ENCODE results near the gene SPATA13. TPM values are rescaled to one million over a fixed set of nuclear protein-coding genes. Genes with fewer than 3 reads are reported as not detected.

SPATA13 gene
- total and polyA plus RNA-seq, 3 experiments from 2014 or later = 60.7 to 97.8 (median 65.1) TPM

DNA sequence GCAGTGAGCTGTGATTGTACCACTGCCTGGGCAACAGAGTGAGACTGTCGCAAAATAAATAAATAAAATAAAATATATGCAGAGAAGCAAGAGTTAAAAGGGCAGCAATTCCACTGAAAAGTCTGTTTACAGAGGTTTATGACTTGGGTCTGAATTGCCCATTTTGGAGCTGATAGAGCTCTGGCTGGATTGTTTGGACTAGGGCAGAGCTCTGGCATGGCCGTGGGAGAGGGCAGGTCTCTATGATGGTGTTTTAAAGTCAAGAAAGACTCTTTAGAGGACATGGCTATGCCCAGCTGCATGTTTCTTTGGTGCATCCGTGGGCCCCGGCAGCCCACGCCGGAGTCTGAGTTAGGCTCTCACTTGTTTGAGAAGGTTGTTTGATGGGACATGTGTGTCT, 84.3 kb downstream of the SPATA13 start:
- peaks cover 8% of the 10 kb centered on the region for H3K4me1 ChIP-seq (ENCODE audit: insufficient read depth, low read length)
- no peak overlapping the region for H3K4me3 ChIP-seq (ENCODE audit: low read length)
- Mint-ChIP-seq H3K27ac (no peak overlapping the region), H3K36me3 (no peaks in the 10 kb centered on the region), H3K4me3 (no peak overlapping the region), H3K4me1 (peaks cover 7 to 18% (median 9%) of the 10 kb centered on the region in 3 donors), H3K27me3 (no peaks in the 10 kb centered on the region), H3K9me3 (no peaks in the 10 kb centered on the region)
- no peaks in the 10 kb centered on the region for H3K9me3 ChIP-seq (ENCODE audit: low read length)
- POLR2A ChIA-PET = no interaction called here
- no peak for DNase-seq
- H3K36me3 ChIP-seq (ENCODE audit: insufficient read depth, low read length) = no peaks in the 10 kb centered on the region
- no peaks in the 10 kb centered on the region for H3K27me3 ChIP-seq (ENCODE audit: insufficient read depth, low read length, poor library complexity, severe bottlenecking)
- CTCF ChIA-PET = interaction anchor here (1.4 kb wide), 1 partner anchor 16 kb away, joined by 9 read pairs; no protein-coding TSS in a partner anchor
- H3K27ac ChIP-seq (ENCODE audit: low read depth, low read length) = no peak overlapping the region

DNA sequence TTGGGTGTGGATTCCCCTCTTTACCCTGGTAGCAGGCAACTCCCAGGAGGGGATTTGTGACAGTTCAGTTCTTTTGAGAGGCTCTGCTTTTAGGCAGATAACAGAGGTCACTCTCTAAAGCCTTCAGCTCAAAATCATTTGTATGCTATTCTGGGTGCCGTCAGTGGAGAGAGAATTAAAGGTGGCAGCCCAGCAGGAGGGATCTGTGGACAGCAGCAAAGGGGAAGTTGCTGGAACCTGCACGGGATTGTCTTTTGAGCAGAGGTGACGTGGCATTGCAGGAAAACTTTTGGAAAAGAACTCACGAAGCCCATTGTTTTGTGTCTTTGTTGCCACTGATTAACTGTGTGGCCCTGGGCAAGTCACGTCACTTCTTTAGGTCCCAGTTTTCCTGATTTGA, 86.5 kb downstream of the SPATA13 start:
- no peaks in the 10 kb centered on the region for H3K27me3 Mint-ChIP-seq
- no peaks in the 10 kb centered on the region for H3K9me3 ChIP-seq (ENCODE audit: low read length)
- H3K4me3 Mint-ChIP-seq = peak overlapping the region in 1 of 7 donors; percentile 40
- H3K4me1 ChIP-seq (ENCODE audit: insufficient read depth, low read length) = peaks cover 24% of the 10 kb centered on the region
- no peak overlapping the region for H3K27ac ChIP-seq (ENCODE audit: low read depth, low read length)
- H3K27ac Mint-ChIP-seq = peak overlapping the region in 2 of 8 donors; percentile 17 to 27
- no peaks in the 10 kb centered on the region for H3K9me3 Mint-ChIP-seq
- no peaks in the 10 kb centered on the region for H3K27me3 ChIP-seq (ENCODE audit: insufficient read depth, low read length, poor library complexity, severe bottlenecking)
- no peak for DNase-seq
- peaks cover 0 to 7% (median 0%) of the 10 kb centered on the region in 3 donors for H3K36me3 Mint-ChIP-seq
- H3K36me3 ChIP-seq (ENCODE audit: insufficient read depth, low read length) = no peaks in the 10 kb centered on the region
- H3K4me3 ChIP-seq (ENCODE audit: low read length) = no peak overlapping the region
- ChIA-PET POLR2A (no interaction called here), CTCF (no interaction called here)
- peaks cover 24 to 35% (median 25%) of the 10 kb centered on the region in 3 donors for H3K4me1 Mint-ChIP-seq

DNA sequence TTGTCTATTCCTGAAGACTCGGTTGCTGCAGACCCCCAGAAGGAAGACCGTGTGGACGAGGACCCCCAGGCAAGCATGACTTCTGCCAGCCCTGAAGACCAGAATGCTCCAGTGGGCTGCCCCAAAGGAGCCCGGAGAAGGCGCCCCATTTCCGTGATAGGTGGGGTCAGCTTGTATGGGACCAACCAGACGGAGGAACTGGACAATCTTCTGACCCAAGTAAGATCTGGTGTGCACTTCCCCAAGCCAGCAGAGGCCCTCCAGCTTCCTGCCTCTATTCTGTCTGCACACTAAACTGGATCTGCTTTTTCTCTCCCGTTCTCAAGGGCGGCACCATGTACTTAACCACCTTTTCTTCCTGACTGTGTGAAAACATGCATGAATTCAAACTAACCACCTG, 89.1 kb downstream of the SPATA13 start:
- no peaks in the 10 kb centered on the region for H3K27me3 ChIP-seq (ENCODE audit: insufficient read depth, low read length, poor library complexity, severe bottlenecking)
- Mint-ChIP-seq H3K27me3 (no peaks in the 10 kb centered on the region), H3K36me3 (peaks cover under 1 to 27% (median 3%) of the 10 kb centered on the region in 3 donors), H3K9me3 (no peaks in the 10 kb centered on the region), H3K4me3 (peak overlapping the region in 3 of 7 donors; percentile 45 to 99 (median 93)), H3K27ac (peak overlapping the region; percentile 95 to 100 (median 98)), H3K4me1 (peaks cover 50 to 53% (median 51%) of the 10 kb centered on the region in 3 donors)
- no peak overlapping the region for H3K27ac ChIP-seq (ENCODE audit: low read depth, low read length)
- POLR2A ChIA-PET = interaction anchor here (1.1 kb wide), 1 partner anchor 21 kb away, joined by 5 read pairs; no protein-coding TSS in a partner anchor
- no peaks in the 10 kb centered on the region for H3K36me3 ChIP-seq (ENCODE audit: insufficient read depth, low read length)
- H3K4me3 ChIP-seq (ENCODE audit: low read length) = no peak overlapping the region
- CTCF ChIA-PET = interaction anchor here (0.6 to 2.6 kb wide), 6 partner anchors 15 to 61 kb away, joined by 3 to 12 read pairs (median 3); no protein-coding TSS in a partner anchor
- H3K9me3 ChIP-seq (ENCODE audit: low read length) = no peaks in the 10 kb centered on the region
- DNase-seq = no peak
- H3K4me1 ChIP-seq (ENCODE audit: insufficient read depth, low read length) = peaks cover 40% of the 10 kb centered on the region

GRCh38 chr13:24250376-24251057, 90.0 kb downstream of the SPATA13 start:
- POLR2A ChIA-PET = interaction anchor here (1.0 to 8.5 kb wide), 4 partner anchors 10 to 25 kb away, joined by 4 to 221 read pairs (median 8); no protein-coding TSS in a partner anchor

DNA sequence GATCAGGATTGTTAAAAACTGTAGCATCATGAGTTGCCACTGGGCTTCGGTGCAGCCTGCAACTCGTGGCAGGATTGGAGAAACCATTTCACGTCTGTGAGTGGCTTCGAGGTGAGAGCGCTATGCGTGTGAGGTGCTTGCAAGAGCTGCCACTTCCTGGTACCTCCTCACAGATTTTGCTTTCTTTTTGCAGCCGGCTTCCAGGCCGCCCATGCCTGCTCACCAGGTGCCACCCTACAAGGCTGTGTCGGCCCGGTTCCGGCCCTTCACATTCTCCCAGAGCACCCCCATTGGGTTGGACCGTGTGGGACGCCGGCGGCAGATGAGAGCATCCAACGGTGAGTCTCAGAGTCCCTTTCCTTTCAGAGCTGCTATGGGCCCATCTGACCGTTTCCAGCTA, 91.0 kb downstream of the SPATA13 start:
- ChIA-PET POLR2A (interaction anchor here (0.6 to 8.5 kb wide), 7 partner anchors 9 to 812 kb away, joined by 3 to 221 read pairs (median 5); no protein-coding TSS in a partner anchor), CTCF (interaction anchor here (0.7 to 2.7 kb wide), 12 partner anchors 10 to 33 kb away, joined by 3 to 22 read pairs (median 4); no protein-coding TSS in a partner anchor)
- H3K36me3 ChIP-seq (ENCODE audit: insufficient read depth, low read length) = no peaks in the 10 kb centered on the region
- H3K36me3 Mint-ChIP-seq = peaks cover 6 to 44% (median 9%) of the 10 kb centered on the region in 3 donors
- H3K27me3 Mint-ChIP-seq = no peaks in the 10 kb centered on the region
- H3K27ac ChIP-seq (ENCODE audit: low read depth, low read length) = peak overlapping the region; percentile 85
- H3K4me3 ChIP-seq (ENCODE audit: low read length) = peak overlapping the region; percentile 89
- peak; percentile 78 to 95 (median 89) for DNase-seq
- H3K4me1 ChIP-seq (ENCODE audit: insufficient read depth, low read length) = peaks cover 51% of the 10 kb centered on the region
- no peaks in the 10 kb centered on the region for H3K9me3 Mint-ChIP-seq
- no peaks in the 10 kb centered on the region for H3K9me3 ChIP-seq (ENCODE audit: low read length)
- no peaks in the 10 kb centered on the region for H3K27me3 ChIP-seq (ENCODE audit: insufficient read depth, low read length, poor library complexity, severe bottlenecking)
- H3K27ac Mint-ChIP-seq = peak overlapping the region; percentile 95 to 100 (median 98)
- peaks cover 65 to 72% (median 69%) of the 10 kb centered on the region in 3 donors for H3K4me1 Mint-ChIP-seq
- peak overlapping the region; percentile 91 to 99 (median 99) for H3K4me3 Mint-ChIP-seq

More at GRCh38 chr13:24250376-24251057, 90.0 kb downstream of the SPATA13 start:
- peak overlapping the region; percentile 89 for H3K4me3 ChIP-seq (ENCODE audit: low read length)
- no peaks in the 10 kb centered on the region for H3K9me3 Mint-ChIP-seq
- peaks cover 4 to 36% (median 6%) of the 10 kb centered on the region in 3 donors for H3K36me3 Mint-ChIP-seq
- peak overlapping the region; percentile 85 for H3K27ac ChIP-seq (ENCODE audit: low read depth, low read length)
- H3K4me1 ChIP-seq (ENCODE audit: insufficient read depth, low read length) = peaks cover 49% of the 10 kb centered on the region
- no peaks in the 10 kb centered on the region for H3K9me3 ChIP-seq (ENCODE audit: low read length)
- peaks cover 59 to 62% (median 60%) of the 10 kb centered on the region in 3 donors for H3K4me1 Mint-ChIP-seq
- H3K27ac Mint-ChIP-seq = peak overlapping the region; percentile 95 to 100 (median 98)
- H3K27me3 Mint-ChIP-seq = no peaks in the 10 kb centered on the region
- CTCF ChIA-PET = interaction anchor here (0.7 to 2.7 kb wide), 12 partner anchors 11 to 34 kb away, joined by 3 to 22 read pairs (median 6); no protein-coding TSS in a partner anchor
- no peaks in the 10 kb centered on the region for H3K36me3 ChIP-seq (ENCODE audit: insufficient read depth, low read length)
- H3K4me3 Mint-ChIP-seq = peak overlapping the region; percentile 91 to 99 (median 99)
- no peaks in the 10 kb centered on the region for H3K27me3 ChIP-seq (ENCODE audit: insufficient read depth, low read length, poor library complexity, severe bottlenecking)
- no peak for DNase-seq

DNA sequence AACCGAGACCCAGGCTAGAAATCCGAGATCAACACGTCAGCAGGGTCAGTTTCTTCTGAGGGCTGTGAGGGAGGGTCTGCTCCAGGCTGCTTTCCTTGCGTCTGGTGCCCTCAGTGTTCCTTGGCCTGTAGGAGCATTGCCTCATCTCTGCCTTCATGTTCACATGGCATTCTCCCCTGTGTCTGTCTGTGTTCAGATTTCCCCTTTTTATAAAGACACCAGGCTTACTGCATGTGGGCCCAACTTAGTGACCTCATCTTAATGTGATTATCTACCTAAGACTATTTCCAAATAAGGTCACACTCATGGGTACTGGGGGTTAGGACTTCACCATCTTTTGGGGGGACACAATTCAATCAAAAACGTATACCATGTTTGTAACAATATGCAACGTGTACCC, 91.6 kb downstream of the SPATA13 start:
- Histone ChIP-seq H3K36me3 (ENCODE audit: insufficient read depth, low read length) (no peaks in the 10 kb centered on the region), H3K27me3 (ENCODE audit: insufficient read depth, low read length, poor library complexity, severe bottlenecking) (no peaks in the 10 kb centered on the region), H3K4me3 (ENCODE audit: low read length) (peak overlapping the region; percentile 89), H3K4me1 (ENCODE audit: insufficient read depth, low read length) (peaks cover 55% of the 10 kb centered on the region), H3K27ac (ENCODE audit: low read depth, low read length) (peak overlapping the region; percentile 85), H3K9me3 (ENCODE audit: low read length) (no peaks in the 10 kb centered on the region)
- Mint-ChIP-seq H3K27ac (peak overlapping the region; percentile 95 to 100 (median 98)), H3K9me3 (no peaks in the 10 kb centered on the region), H3K4me3 (peak overlapping the region; percentile 91 to 99 (median 99)), H3K36me3 (peaks cover 6 to 50% (median 11%) of the 10 kb centered on the region in 3 donors), H3K4me1 (peaks cover 71 to 75% (median 75%) of the 10 kb centered on the region in 3 donors), H3K27me3 (no peaks in the 10 kb centered on the region)
- DNase-seq = no peak
- ChIA-PET CTCF (interaction anchor here (1.0 to 2.7 kb wide), 8 partner anchors 9 to 26 kb away, joined by 3 to 22 read pairs (median 8); no protein-coding TSS in a partner anchor), POLR2A (interaction anchor here (0.6 to 8.5 kb wide), 6 partner anchors 10 to 812 kb away, joined by 3 to 221 read pairs (median 5); no protein-coding TSS in a partner anchor)

DNA sequence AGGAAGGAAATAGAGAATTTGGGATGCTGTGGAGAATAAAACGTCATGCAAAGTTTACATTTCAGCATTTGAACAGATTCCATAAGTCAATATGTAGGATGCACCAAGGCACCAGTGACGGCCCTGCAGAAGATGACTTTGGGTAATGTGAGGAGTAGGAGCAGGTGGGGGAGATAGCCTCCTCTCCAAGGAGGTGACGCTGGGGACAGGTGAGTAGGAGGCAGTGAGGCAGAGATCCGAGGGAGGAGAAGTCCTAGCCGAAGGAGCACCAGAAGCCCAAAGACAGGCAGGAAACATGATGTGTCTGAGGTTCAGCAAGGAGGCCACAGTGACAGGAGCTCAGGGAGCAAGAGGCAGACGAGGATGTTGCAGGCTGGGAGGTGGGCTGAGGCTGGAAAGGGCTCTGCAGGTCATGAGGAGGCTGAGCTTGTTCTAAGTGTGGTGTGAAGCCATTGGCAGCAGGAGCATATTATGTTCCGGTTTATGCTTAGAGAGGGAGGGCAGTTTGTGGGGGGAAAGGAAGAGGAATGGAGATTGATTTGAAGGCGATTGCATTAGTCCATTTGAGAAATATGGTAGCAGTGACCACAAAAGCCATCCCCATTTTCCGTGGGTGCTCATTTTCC, 93.1 kb downstream of the SPATA13 start:
- ChIA-PET POLR2A (interaction anchor here (0.6 to 8.5 kb wide), 2 partner anchors 16 to 43 kb away, joined by 3 to 221 read pairs; no protein-coding TSS in a partner anchor), CTCF (interaction anchor here (0.7 to 9.7 kb wide), 6 partner anchors 9 to 25 kb away, joined by 3 to 91 read pairs (median 14); no protein-coding TSS in a partner anchor)
- H3K9me3 ChIP-seq (ENCODE audit: low read length) = no peaks in the 10 kb centered on the region
- Mint-ChIP-seq H3K27ac (peak overlapping the region; percentile 95 to 100 (median 98)), H3K9me3 (no peaks in the 10 kb centered on the region), H3K27me3 (no peaks in the 10 kb centered on the region), H3K4me1 (peaks cover 81 to 90% (median 90%) of the 10 kb centered on the region in 3 donors), H3K4me3 (peak overlapping the region; percentile 91 to 99 (median 99)), H3K36me3 (peaks cover 6 to 60% (median 12%) of the 10 kb centered on the region in 3 donors)
- no peaks in the 10 kb centered on the region for H3K27me3 ChIP-seq (ENCODE audit: insufficient read depth, low read length, poor library complexity, severe bottlenecking)
- H3K4me1 ChIP-seq (ENCODE audit: insufficient read depth, low read length) = peaks cover 67% of the 10 kb centered on the region
- H3K4me3 ChIP-seq (ENCODE audit: low read length) = peak overlapping the region; percentile 89
- H3K27ac ChIP-seq (ENCODE audit: low read depth, low read length) = peak overlapping the region; percentile 85
- DNase-seq = peak in 2 of 5 donors; percentile 39 to 61
- no peaks in the 10 kb centered on the region for H3K36me3 ChIP-seq (ENCODE audit: insufficient read depth, low read length)
